ENCODE data around the gene CARD14. TPM values are rescaled to one million over a fixed set of nuclear protein-coding genes. Genes with fewer than 3 reads are reported as not detected.
"Not testable (repeated sequence)": the region's sequence is repeated elsewhere in the genome, so short reads cannot be mapped to it uniquely, and the experiment has no call there.

CARD14 gene
- polyA plus RNA-seq, 1 donor (not counting 4 experiments of a cell fraction or from before 2014, with no cell fraction given) = 0.49 TPM

- H3K4me3 ChIP-seq (ENCODE audit: control insufficient read depth in 2 of 3, extremely low read depth in 1 of 3, insufficient read depth in 2 of 3, low read depth in 1 of 3, low read length in 3 of 3) = no peak overlapping the region
- dilution Hi-C loops (cut with MboI; ENCODE audit: extremely low pct_ligation_motif_present, low sequenced_read_pairs) = no loop called here
- FAIRE-seq = no peak
- H4K20me1 ChIP-seq (ENCODE audit: control insufficient read depth, extremely low read depth, insufficient read depth, low read length) = no peaks in the 10 kb centered on the region
- H3K4me1 ChIP-seq (ENCODE audit: control insufficient read depth, extremely low read depth, insufficient read depth, low read length) = peaks cover 44% of the 10 kb centered on the region
- H3K27me3 ChIP-seq (ENCODE audit: control insufficient read depth, extremely low read depth, insufficient read depth, low read length) = no peaks in the 10 kb centered on the region
- H2AFZ ChIP-seq (ENCODE audit: control insufficient read depth, low read length) = no peak overlapping the region
- peak overlapping the region; percentile 8 for H3K4me2 ChIP-seq (ENCODE audit: control insufficient read depth, extremely low read depth, insufficient read depth, low read depth, low read length)
- peak overlapping the region; percentile 4 for H3K27ac ChIP-seq (ENCODE audit: control insufficient read depth, insufficient read depth, low read length)
- no peaks in the 10 kb centered on the region for H3K9me3 ChIP-seq (ENCODE audit: control insufficient read depth, low read depth, low read length)
- DNase-seq (ENCODE audit: low read depth, low spot score) = no peak
- H3K9me1 ChIP-seq (ENCODE audit: control insufficient read depth, extremely low read depth, insufficient read depth, low read length) = no peaks in the 10 kb centered on the region
- H3K79me2 ChIP-seq (ENCODE audit: control insufficient read depth, insufficient read depth, low read length) = peaks cover 11% of the 10 kb centered on the region
- H3K9ac ChIP-seq (ENCODE audit: control insufficient read depth, extremely low read depth, insufficient read depth, low read length) = no peak overlapping the region
- H3K36me3 ChIP-seq (ENCODE audit: control insufficient read depth in 2 of 2, extremely low read depth in 1 of 2, insufficient read depth in 2 of 2, low read length in 2 of 2) = no peaks in the 10 kb centered on the region
- TF ChIP-seq EZH2 (IDR thresholded peaks at IDR 0.05; ENCODE audit: low read length) (no peak), CTCF (optimal IDR thresholded peaks at IDR 0.05 in 1 of 3, IDR thresholded peaks at IDR 0.05 in 1 of 3, conservative IDR thresholded peaks at IDR 0.05 in 1 of 3; ENCODE audit: extremely low read depth in 1 of 3, insufficient read depth in 2 of 3, low read length in 3 of 3) (no peak)
Measured at GRCh38 chr17:80257716-80258213, 87.9 kb downstream of the CARD14 start.

GRCh38 chr17:80258296-80258695 is 88.5 kb downstream of the CARD14 start:
- Histone ChIP-seq H3K4me1 (ENCODE audit: control insufficient read depth, extremely low read depth, insufficient read depth, low read length) (peaks cover 43% of the 10 kb centered on the region), H3K79me2 (ENCODE audit: control insufficient read depth, insufficient read depth, low read length) (peaks cover 13% of the 10 kb centered on the region)
- H3K36me3 ChIP-seq (ENCODE audit: control insufficient read depth in 2 of 2, extremely low read depth in 1 of 2, insufficient read depth in 2 of 2, low read length in 2 of 2); H3K4me2 ChIP-seq (ENCODE audit: control insufficient read depth, extremely low read depth, insufficient read depth, low read depth, low read length); H3K9me1 ChIP-seq (ENCODE audit: control insufficient read depth, extremely low read depth, insufficient read depth, low read length); DNase-seq (ENCODE audit: low read depth, low spot score); H3K27me3 ChIP-seq (ENCODE audit: control insufficient read depth, extremely low read depth, insufficient read depth, low read length); H3K27ac ChIP-seq (ENCODE audit: control insufficient read depth, insufficient read depth, low read length); H3K4me3 ChIP-seq (ENCODE audit: control insufficient read depth in 2 of 3, extremely low read depth in 1 of 3, insufficient read depth in 2 of 3, low read depth in 1 of 3, low read length in 3 of 3); dilution Hi-C loops (cut with MboI; ENCODE audit: extremely low pct_ligation_motif_present, low sequenced_read_pairs); H3K9ac ChIP-seq (ENCODE audit: control insufficient read depth, extremely low read depth, insufficient read depth, low read length); H3K9me3 ChIP-seq (ENCODE audit: control insufficient read depth, low read depth, low read length); H2AFZ ChIP-seq (ENCODE audit: control insufficient read depth, low read length); H4K20me1 ChIP-seq (ENCODE audit: control insufficient read depth, extremely low read depth, insufficient read depth, low read length); FAIRE-seq: not testable (repeated sequence)

Small RNAs within 50 kb of the gene (small RNA-seq; reads per million reads assigned to genes)
- 0 reads per million in 3 experiments for gene AC087741.2 (ENCODE audit: insufficient read length in 3 of 3, low read depth in 3 of 3, low replicate concordance in 1 of 3)

Other genes with a start within 250 kb of the CARD14 start
- 8.4 to 8.9 TPM (median 8.6 TPM) in 3 replicates for gene TBC1D16, start 134.2 kb upstream of the CARD14 start, polyA plus RNA-seq
- 1.9 to 2.4 TPM (median 2.2 TPM) in 3 replicates for gene CCDC40, start 133.4 kb upstream of the CARD14 start, polyA plus RNA-seq
- gene GAA, start 68.4 kb upstream of the CARD14 start, polyA plus RNA-seq = 3.2 to 9.8 TPM (median 5.8 TPM) in 3 replicates
- gene EIF4A3, start 22.9 kb upstream of the CARD14 start, polyA plus RNA-seq = 78.9 to 143 TPM (median 125 TPM) in 3 replicates
- 8.9 to 21.5 TPM (median 9.6 TPM) in 3 replicates for gene SGSH, start 50.3 kb downstream of the CARD14 start, polyA plus RNA-seq
- 2.2 to 4.7 TPM (median 3.0 TPM) in 3 replicates for gene SLC26A11, start 50.4 kb downstream of the CARD14 start, polyA plus RNA-seq
- 21.0 to 34.1 TPM (median 24.4 TPM) in 3 replicates for gene RNF213, start 90.8 kb downstream of the CARD14 start, polyA plus RNA-seq
- 10.9 to 18.3 TPM (median 13.1 TPM) in 3 replicates for gene ENDOV, start 245.1 kb downstream of the CARD14 start, polyA plus RNA-seq

Data from keratinocyte (primary cell).